Left renal pelvis (tissue), 4 donors: ENCODE data around the gene CCDC178. TPM values are rescaled to one million over a fixed set of nuclear protein-coding genes. Genes with fewer than 3 reads are reported as not detected.

Experiments used
- DNase-seq, 4 donors: peaks; one replicate each; pipeline ENCODE4 v3.0.0-alpha.2; 2013; ENCODE audit warnings: low read depth in 4 of 4, low spot score in 3 of 4
- polyA plus RNA-seq, 4 donors: library from polyadenylated mRNA; unstranded; fragments of 120-200 nt; gene quantifications; one replicate each; pipeline ENCODE4 v1.2.1, GENCODE V29; 2013; ENCODE audit not compliant: insufficient read length in 4 of 4

CCDC178 gene
- polyA plus RNA-seq, 4 donors: 0.81 to 3.3 (median 2.1) TPM

DNA sequence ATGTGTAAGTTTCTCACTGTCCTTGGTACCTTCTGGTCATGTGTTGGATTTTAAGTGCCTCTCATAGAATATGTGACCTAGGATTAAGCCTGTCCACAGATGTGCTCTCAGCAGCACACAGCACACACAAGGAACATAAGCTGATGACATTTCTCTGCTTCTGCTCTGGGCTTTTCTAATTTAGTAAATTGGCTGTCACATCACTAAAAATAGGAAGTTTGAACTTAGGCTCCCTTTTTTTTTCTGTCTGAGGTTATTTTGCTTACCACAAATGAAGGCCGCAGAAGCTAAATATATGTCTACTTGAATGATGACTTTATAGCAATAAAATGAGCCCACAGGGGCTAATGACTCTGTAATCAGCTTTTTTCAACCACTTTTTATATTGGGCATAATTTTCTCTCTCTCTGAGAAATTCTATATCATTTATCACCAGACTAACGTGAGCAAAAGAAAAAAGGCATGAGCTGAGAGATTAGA, 517.5 kb downstream of the CCDC178 start:
- no peak for DNase-seq

DNA sequence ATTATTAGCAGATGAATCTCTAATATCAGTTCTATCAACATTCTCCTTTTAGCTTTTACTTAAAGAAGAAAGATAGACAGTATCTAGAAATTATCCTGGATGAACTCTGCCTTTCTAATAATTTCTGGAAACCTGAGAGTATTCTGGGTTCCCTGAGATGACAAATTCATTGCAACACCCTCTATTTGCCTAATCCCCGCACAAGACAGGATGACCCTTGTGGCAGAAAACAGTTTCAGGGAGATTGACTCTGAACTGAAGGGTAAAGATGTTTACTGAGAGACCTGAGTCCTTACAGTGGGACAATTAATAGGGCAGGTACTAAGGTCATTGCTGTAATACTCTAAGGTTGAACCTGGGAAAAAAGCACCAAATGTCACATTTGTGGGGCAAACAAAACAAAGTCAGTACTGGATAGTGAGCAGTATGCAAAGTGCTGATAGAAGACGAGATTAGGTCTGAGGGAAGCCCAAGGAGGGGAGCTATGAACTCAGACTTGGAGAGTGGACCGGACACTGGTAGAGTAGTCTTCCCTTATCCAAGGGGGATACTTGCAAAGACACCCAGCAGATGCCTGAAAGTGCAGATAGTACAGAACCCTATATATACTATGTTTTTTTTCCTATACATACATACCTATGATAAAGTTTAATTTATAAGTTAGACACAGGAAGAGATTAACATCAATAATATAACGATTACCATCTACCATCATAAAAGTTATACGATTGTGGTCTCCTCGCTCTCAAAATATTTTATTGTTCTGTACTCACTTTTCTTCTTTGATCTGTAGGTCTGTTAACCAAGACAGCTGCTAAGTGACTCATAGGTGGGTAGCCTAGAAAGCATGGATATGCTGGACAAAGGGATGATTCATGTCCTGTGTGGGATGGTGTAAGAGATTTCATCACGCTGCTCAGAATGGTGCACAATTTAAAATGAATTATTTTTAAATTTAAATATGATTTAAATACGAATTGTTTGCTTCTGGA, 519.4 kb downstream of the CCDC178 start:
- DNase-seq: no peak

DNA sequence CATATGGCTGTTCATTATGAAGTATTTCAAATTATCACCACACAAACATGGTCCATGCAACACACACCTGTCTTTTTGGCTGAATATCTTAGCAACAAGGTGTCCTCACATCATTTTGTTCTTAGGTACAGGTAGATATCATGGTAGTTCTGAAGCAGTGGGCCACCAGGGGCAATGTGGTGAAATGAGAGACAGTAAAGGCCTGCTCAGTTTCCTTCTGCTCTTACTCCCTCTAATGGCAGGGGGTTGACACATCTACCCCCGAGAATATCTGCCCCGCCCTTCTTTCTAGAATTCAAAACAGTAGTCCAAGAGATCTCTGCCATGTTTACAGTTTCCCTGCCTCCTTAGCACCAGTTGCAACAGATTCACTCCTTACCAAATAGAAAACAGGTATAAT, 520.7 kb downstream of the CCDC178 start:
- no peak for DNase-seq

DNA sequence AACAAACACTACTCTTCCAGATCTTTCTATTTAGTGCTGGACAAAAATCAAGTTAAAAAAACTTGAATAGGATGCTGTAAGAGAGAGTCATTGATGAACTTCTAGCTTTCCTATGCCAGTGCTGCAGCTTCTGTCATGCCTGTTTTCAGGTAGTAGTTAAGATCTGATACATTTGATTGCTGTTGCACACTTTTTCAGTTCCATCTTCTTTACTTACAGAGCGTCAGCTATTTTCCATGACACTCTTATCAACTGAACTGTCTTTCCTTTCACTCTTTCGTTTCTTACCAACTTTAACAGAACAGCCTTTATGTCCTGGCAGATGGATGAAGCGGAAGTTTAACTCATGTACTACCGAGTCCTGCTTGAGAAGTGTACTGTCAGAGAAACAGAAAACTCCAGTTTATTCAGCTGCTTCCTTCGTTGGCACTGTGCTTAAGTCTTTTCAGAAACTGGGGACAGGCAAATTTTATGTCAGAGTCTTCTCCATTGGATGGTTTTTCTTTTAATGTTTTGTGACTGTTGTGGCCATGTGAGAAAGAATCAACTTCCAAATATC, 521.8 kb downstream of the CCDC178 start:
- no peak for DNase-seq

DNA sequence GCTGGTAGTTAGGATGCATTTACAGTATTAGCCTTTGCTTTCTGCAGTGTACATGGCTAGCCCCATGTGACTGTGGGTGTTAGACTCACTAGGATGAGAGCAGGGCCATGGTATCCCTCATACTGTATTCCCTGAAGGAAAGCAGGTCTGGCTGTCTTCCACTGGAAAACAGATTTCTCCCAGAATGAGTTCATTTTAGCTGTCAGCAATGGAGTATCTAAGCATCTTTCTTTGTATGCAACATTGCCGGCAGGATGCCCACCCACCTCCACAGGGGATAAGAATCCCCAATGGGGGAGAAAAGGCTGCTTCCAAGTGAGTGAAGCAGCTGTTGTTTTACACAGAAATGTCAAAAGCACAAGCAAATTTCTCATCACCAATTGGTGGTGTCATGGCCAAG, 525.0 kb downstream of the CCDC178 start:
- no peak for DNase-seq

DNA sequence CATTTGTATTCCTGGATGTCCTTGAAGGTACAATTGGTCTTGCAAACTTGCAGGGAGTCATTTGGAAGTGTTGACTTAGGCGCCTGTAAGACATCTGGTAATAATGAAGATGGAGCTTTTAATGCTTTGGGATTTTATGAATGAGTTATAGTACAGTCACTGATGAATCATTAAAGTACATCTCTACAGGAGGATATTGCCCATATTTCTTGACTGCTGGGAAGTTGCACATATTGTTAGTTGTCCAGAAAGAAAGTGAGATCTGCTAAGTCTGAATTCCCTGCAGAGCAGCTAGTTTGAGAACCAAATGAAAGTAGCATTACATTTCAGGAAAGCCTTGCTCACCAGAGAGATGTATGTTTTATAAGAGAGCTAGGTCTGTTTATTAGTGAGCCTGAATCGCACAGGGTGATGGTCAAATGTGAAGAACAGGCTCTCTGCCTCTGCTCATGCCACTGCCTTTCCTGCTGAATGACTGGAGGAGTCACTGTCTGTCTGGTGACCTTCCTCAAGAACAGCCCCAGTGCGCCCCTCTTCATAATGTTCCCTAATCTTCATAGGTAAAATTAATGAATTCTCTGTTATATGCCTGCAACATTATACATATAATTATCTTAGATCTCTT, 528.7 kb downstream of the CCDC178 start:
- DNase-seq: no peak

DNA sequence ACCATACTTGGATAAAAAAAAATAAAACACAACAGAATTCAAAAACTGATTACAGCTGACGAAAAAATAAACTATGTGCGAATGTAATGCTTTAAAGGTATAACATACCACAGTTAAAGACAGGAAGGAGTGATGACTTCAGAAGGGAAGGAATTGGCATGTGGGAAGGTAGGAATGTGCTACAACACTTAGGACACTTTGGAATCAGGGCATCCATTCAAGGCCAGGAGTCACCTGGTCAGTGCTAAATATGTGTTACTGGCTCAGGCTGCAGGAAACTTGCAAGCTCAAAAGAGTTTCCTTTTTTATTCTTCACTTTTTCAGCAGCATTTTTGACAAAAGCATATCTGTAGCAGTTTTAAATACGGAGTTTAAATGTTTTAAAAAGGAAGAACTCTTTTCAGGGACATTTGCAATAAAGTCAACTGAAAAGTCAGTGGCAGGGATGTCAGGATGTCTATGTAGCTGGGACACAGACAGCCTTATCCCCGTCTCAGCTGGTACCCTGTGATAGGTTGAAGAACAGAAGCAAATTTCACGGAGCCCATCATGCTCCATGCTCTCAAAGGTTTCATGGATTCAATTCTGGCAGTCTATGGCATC, 529.7 kb downstream of the CCDC178 start:
- DNase-seq: no peak

DNA sequence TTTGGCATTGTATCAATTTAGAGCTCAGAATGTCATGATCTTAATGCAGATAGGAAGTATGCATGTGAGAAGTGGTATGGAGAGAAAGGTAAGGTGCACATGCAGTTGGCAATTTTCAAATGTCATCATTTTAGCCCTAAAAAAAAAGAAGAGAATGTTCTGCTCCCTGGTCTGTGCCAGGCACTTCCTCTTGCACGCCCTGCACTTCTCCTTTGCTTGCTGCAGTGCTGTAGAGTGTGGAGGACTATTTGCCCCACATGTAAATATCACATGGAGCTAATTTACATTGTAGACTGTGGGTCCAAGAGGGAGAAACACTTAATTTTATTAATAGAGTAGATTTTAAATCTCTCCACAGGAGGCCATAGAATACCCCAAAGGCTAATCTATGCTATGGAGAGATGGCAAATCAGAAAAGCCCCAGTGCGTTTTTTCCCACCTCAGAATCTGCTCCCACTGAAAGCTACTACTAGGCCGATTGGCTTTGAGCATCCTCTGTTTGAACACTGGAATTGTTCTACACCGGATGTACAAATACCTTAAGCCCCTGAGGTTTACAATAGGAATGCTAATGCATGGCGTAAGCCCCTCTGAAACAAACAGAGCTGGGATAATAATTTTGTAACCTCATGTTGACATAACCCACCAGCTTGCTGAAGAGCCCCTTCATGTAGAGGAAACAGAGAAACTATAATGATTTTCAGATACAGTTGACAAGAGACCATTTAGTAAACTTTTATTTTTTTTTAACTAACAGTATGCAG, 530.5 kb downstream of the CCDC178 start:
- DNase-seq: no peak

DNA sequence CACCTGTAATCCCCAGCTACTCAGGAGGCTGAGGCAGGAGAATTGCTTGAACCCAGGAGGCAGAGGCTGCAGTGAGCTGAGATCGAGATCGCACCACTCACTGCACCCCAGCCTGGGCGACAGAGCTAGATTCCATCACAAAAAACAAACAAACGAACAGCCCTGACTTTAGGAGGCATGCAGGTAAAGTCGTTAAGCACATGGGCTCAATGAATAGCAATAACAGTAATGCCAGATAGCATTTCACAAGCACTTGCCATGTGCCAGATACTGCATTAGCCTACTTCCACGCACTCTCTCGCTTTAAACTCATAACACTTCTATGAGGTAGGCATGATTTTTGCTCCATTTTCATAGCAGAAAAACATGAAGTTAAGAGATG, 532.1 kb downstream of the CCDC178 start:
- DNase-seq: no peak

DNA sequence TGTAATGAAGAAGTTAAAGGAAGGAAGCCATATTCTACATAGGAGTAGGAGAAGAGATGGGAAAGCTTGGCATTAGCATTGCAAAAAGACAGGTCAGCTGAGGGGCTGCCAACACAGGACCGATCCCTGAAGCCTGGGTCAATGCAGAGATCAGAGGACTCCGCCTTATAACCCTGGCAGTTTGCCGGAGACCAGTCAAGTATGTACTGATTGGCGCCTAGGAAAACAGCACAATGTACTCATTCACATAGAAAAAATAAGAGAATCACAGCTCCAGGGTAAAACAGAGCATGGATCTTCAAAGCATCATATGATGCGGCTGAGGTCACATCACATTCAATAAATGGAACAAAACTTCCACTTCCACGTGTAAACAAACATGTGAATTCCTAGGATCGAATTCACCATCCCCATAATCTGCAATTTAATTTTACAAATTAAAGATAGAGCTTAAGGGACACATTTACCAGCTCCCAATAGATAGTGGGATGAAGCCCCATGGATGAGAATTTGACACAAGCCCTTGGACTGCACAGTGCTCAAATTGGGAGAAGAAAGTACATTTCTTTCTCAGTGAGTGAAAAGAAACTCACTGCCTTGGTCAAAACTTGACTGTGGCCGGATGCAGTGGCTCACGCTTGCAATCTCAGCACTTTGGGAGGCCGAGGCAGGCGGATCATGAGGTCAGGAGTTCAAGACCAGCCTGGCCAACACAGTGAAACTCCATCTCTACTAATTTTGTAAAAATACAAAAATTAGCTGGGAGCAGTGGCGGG, 532.7 kb downstream of the CCDC178 start:
- no peak for DNase-seq

DNA sequence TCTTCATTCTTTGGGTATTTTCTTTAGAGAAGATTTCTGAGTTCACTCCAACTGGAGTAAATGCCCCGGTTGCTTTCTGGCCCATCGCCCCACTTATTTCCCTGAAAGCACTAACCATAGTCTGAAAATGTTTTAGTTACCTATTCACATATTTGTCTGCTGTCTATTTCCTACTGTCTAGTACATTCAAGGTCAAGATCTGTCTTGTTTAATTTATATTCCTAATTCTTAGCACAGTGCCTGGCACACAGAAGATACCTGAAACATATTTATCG, 533.3 kb downstream of the CCDC178 start:
- DNase-seq: no peak

DNA sequence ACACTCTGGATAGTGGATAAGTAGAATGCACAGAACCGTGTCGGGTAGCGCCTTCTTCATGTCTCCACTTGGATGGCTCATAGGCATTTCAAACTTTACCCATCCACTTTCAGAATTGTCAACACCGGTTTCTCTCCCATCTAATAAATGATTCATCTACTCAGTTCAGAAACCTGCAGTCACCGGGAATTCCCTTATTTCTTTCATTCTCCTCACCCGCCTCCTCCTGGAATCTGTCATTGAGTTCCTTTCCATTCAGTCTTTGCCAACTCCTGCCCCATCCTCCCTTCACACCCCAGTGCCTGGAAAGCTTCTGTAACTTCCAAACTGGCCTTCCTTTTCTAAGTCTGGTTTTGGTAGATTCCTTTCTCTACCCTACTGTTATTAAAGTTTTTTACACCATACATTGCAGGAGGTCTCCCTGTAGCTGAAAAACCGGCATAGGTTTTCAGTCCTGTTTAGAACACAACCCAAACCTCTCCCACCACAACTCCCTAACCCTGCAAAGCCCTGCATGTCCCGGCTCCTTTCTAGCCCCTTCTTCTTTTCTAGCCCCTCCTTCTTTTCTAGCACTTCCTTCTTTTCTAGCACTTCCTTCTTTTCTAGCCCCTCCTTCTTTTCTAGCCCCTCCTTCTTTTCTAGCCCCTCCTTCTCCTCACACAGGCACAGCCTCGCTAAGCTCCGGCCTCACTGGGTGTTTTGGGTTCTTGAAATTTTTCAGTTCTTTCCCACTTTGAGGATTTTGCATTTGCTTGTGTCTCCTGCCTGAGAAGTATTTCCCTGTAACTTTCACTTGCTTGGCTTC, 533.8 kb downstream of the CCDC178 start:
- DNase-seq: no peak

DNA sequence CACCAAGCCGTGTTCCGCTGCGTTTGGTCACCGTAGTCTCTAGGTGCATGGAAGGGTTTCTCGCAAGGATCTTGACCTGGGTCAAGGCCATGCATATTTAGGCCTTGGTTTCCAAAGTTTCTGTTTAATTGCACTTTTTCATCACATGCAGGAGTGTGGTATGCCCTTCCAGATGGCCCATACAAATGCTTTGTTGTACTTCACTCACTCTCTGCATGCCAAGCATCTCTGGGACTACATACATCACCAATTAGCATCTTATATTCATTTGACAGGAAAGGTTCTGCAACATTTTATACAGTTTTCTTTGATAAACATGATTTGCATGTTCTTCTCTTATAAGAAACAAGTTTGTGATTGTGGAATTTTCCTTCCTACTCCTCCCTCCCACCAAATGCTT, 534.9 kb downstream of the CCDC178 start:
- no peak for DNase-seq

DNA sequence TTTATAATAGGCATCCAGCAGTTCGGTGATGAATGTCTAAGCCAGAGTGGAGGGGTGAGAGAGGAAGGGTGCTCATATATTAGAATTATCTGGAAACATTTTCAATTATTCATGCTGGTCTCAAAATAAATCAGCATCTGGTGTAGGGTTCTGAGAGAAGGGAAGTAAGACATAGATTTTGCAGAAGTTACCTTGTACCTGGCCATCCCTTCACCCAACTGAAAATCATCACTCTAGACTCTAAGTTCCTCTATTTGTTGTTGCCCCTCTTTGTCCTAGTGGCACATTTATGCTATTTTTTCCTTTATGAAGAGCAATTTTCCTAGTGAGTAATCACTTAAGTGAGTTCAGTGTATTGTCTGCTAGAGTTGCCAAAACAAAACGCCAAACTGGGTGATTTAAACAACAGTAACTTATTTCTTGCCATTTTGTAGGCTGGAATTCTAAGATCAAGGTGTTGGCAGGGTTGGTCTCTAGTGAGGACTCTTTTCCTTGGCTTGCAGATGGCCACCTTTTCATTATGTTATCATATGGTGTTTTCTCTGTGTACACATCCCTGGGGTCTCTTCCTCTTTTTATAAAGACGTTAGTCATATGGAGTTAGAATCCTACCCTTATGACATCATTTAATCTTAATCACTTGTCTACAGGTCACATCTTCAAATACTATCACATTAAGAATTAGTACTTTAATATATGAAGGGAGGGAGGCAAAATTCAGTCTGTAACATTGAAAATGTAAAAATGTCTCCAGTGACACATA, 537.8 kb downstream of the CCDC178 start:
- no peak for DNase-seq

DNA sequence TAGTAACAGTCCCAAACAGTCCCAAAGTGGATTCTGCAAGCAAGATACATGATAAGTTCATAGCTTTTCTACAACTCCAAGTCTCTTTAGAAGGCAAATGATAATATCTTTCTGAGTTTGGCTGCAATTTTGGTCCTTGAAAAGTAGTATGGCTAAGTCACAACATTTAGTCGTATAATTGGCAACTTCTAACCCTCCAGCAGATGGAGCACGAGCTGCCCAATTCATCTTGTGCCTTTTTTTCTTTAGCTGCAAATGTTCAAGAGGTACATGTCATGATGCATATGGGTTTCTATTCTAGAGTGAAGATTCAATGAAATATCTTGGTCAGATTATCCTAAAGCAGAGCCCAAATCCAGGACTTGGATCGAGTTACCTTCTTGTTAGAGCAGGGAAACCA, 540.7 kb downstream of the CCDC178 start:
- no peak for DNase-seq

DNA sequence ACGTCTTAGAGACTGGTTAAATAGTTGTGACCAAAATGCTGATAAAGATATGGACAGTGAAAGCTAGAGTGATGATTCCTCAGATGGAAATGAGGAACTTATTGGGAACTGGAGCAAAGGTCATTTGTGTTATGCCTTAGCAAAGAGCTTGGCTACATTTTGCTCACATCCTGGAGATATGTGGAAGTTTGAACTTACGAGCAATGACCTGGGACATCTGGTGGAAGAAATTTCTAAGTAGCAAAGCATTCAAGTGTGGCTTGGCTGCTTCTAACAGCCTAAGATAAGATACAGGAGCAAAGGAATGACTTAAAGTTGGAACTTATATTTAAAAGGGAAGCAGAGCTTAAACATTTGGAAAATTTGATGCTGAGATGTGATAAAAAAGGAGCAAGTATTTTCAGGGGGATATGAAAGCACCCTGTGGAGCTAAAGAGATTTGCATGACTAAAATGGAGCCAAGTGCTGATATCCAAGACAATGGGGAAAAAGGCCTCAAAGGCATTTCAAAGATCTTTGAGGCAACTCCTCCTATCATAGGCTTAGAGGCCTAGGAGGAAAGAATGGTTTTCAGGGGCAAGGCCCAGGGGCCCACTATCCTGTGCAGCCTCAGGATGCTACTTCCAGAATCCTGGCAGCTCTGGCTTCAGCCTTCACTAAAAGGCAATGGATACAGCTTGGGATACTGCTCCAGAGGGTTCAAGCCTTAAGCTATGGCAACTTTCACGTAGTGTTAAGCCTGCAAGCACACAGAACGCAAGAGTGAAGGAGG, 543.6 kb downstream of the CCDC178 start:
- DNase-seq: no peak

DNA sequence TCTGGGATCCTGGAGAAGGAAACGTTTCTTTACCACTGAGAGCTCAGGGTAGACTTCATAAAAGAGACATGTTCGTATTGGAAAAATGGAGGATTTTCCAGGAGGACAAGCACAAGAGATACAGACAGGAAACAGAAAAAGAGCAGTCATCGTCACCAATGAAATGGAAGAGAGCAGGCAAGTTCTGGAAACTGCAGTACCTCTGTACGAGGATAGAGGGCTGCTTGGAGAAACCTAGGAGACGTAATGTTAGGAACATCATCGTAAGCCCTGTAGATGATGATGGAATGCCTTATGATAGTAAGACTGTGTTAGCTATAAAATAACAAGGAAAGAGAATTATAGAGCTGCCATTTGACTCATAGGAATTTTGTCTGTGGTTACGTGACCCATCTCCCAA, 546.6 kb downstream of the CCDC178 start:
- DNase-seq: no peak

DNA sequence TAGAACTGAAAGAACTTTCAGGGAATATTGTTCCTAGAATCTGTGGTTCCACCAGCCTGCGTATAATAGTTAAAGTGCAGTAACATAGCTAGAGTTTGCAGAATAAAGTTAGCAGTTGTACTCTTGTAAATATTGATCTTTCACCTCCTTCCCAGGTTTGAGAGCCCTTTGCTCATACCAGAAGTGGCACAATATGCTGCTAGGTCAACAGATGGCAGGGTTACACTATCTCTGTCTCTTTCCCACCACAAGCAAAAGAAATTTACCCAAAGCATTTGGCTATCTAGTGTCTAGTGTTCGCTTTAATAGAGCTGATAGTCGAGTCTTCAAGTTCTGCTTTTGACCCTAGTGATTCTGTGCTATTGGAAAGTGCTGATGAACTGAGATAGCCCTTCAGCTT, 548.7 kb downstream of the CCDC178 start:
- DNase-seq: no peak
